ENCODE measurements around the gene BATF.
"Not testable (repeated sequence)": the region's sequence is repeated elsewhere in the genome, so short reads cannot be mapped to it uniquely, and the experiment has no call there.

BATF gene

DNA sequence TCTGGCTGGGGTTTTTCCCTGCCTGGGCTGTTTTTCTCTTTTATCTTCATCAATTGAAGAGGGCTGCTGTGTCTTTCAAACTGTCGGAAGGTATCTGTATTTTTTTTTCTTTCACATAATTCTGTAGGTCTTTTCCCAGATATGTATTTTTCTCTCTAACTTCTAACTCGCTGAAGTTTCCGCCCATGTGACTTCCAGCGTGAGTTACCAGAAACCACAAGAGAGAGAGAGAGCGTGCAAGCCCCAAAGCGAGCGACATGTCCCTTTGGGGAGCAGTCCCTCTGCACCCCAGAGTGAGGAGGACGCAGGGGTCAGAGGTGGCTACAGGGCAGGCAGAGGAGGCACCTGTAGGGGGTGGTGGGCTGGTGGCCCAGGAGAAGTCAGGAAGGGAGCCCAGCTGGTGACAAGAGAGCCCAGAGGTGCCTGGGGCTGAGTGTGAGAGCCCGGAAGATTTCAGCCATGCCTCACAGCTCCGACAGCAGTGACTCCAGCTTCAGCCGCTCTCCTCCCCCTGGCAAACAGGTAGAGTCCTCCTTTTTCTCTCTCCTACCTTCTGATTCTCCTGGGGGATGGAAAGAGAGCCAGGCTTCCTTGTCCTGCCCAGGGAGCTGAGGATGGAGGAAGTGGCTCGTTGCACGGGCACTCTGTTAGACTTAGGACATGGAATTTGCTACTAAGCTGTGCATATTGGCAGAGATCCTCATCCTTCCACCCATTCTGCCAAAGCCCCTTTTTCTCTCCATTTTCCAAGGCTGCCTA lies at the start of gene BATF:
Gene BATF, plus strand, starts transcription at position 246 of the 759 bp plus-strand sequence. Its CDS starts 214 bp downstream, at position 460.
- DNase-seq (ENCODE audit: low read depth in 1 of 2, low spot score in 1 of 2), result peak; percentile 49 to 65

GRCh38 chr14:75474127-75474526 lies 48.1 kb upstream of the BATF start:
- not testable (repeated sequence) for DNase-seq (ENCODE audit: low read depth in 1 of 2, low spot score in 1 of 2)

GRCh38 chr14:75476274-75476995 lies 45.8 kb upstream of the BATF start:
- DNase-seq (ENCODE audit: low read depth in 1 of 2, low spot score in 1 of 2), result no peak

DNA sequence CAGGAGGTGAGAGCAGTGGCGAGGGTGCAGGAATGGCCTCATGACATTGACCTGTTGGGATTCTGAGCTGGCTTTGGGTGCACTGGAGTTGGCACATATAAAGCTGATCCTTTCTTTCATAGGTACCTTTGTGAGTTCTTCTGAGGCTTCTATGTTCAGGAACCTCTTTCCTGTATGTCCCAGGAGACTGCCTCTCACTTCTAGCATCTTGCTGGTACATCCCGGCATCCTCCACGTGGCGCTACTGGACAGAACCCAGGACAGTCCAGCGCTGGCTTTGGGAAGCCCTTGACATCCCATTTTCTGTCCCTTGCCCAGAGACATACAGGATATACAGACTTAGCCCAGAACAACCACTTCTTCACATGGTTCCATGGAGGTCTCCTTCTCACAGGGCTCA lies 44.4 kb upstream of the BATF start:
- no peak for DNase-seq (ENCODE audit: low read depth in 1 of 2, low spot score in 1 of 2)

- DNase-seq (ENCODE audit: low read depth in 1 of 2, low spot score in 1 of 2), result no peak
These were observed 42.3 kb upstream of the BATF start for GRCh38 chr14:75479770-75480600.

DNA sequence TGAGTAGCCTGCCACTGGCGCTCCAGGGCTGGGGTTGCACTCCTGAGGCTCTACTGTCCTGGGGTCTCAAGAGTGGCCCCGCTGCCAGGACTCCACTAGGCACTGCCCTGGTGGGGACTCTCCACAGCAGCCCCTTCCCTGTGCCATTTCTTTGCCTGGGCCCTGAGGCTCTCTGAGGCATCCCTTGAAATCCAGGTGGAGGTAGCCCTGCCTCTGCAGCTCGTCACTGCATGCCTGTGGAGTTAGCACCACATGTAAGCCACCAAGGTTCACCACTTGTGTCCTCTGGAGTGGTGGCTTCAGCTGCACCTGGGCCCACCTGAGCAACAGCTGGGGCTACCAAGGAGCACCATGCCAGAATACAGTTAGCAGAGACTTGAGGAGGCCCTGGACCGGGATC lies 39.9 kb upstream of the BATF start:
- DNase-seq (ENCODE audit: low read depth in 1 of 2, low spot score in 1 of 2), result no peak

DNA sequence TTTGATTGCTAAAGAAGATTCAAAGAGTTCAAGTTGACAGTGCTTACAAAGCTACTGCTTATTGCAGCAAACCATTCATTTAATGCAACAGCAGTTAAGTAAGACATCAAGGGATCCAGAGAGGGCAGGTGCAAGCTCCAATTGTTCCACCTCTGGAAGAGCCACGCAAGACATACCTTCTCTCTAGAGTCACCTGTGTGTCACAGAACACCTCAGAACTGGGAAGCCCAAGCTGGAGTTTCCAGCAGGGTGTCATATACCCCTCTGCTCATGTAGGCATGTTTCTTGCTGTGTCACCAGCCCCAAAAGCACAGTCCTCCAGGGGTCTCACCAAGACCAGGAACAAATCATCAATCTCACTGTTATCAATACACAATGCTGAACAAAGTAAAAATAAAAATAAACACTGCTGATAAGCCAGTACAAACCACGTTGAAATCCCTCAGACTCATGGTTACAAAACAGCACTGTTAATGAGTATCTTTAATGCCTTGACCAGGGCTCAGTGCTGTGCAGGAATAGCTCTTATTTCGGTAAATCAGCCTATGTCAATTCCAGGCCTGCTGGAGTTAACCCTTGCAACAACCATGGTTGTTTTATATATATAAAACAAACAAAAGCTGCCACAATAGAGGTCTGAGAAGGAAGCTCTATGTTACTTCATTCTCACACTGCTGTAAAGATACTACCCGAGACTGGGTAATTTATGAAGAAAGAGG lies 37.4 kb upstream of the BATF start:
- no peak for DNase-seq (ENCODE audit: low read depth in 1 of 2, low spot score in 1 of 2)

GRCh38 chr14:75486318-75486717 lies 36.0 kb upstream of the BATF start:
- DNase-seq (ENCODE audit: low read depth in 1 of 2, low spot score in 1 of 2), result no peak

DNA sequence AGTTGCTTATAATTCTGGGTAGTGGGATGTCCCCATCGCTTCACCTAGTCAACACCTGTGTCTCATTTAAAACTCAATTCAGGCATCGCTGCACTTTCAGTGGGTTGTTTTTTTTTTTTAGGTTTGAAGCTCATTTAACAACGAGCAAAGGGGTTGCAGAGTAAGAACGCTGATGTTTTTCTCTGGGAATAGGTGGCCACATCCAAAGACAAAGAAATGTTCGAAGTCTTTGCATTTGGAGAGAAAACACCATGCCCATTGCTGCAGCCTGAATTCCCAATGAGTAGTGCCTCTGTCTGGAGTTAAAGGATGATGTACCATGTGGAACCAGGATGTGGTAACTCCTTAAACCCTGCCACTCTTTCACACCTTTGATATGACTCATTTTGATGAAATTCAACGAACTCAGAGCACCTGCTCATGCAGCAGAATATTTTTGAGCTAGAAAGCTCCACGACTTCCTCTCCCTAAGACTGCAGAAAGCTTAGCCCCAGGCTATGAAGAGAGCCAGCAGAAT lies 35.1 kb upstream of the BATF start:
- DNase-seq (ENCODE audit: low read depth in 1 of 2, low spot score in 1 of 2), result no peak

DNA sequence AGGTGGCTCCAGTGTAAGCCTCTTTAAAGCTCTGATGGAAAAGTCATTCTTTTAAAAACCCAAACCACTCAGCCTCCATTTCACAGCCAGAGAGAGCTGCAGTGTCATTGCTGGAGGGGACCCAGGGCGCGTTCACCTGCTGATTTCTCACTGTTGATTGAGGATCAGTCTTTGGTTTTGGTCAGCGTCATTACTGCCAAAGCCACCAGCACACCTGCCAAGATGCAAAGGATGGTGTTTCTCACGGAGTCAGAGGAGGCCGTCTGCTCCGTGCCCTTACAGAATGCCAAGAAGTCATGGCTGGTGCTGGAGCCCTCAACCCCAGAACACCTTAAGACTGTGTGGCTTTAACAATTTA lies 32.8 kb upstream of the BATF start:
- no peak for DNase-seq (ENCODE audit: low read depth in 1 of 2, low spot score in 1 of 2)

- no peak for DNase-seq (ENCODE audit: low read depth in 1 of 2, low spot score in 1 of 2)
These were observed 30.8 kb upstream of the BATF start for GRCh38 chr14:75491376-75491978.

GRCh38 chr14:75492832-75493591 lies 29.3 kb upstream of the BATF start:
- DNase-seq (ENCODE audit: low read depth in 1 of 2, low spot score in 1 of 2), result no peak

GRCh38 chr14:75493592-75494087 lies 28.6 kb upstream of the BATF start:
- DNase-seq (ENCODE audit: low read depth in 1 of 2, low spot score in 1 of 2), result no peak

DNA sequence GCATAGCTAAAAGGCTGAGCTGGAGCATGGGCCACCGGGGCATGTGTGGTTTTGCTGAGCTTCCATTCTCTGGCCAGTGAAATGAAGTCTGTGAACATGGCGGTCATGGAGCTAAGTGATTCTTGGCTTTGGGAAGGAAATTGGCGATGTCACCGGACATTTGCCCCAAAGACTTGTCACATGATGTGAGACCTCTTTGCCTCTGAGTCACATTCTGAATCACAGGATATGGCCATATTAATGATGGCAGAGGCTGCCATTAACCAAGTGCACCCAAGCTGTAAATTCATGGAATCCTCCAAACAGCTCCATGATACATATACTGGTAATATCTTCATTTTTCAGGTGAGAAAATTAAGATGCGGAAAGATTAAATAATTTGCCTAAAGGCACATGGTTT lies 27.4 kb upstream of the BATF start:
- DNase-seq (ENCODE audit: low read depth in 1 of 2, low spot score in 1 of 2), result no peak

GRCh38 chr14:75495399-75495798 lies 26.9 kb upstream of the BATF start:
- no peak for DNase-seq (ENCODE audit: low read depth in 1 of 2, low spot score in 1 of 2)

DNA sequence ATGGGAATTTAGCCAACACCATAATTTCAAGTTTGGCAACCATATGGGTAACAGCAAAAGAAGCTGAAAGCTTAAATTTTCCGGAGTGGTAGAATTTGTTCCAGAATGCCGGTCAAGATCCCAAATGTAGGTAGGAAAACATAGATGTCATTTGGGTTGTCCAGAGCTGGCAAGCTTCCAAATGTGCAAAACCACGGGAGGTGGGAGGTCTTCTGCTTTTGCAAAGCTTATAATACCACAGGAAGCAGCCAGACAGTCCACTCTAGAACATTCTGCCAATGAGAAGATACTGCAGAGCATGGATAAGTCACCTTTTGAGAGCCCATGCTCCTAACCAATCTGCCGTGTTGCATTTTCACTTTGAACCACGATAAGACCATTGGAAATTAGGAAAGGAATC lies 26.4 kb upstream of the BATF start:
- DNase-seq (ENCODE audit: low read depth in 1 of 2, low spot score in 1 of 2), result no peak

DNA sequence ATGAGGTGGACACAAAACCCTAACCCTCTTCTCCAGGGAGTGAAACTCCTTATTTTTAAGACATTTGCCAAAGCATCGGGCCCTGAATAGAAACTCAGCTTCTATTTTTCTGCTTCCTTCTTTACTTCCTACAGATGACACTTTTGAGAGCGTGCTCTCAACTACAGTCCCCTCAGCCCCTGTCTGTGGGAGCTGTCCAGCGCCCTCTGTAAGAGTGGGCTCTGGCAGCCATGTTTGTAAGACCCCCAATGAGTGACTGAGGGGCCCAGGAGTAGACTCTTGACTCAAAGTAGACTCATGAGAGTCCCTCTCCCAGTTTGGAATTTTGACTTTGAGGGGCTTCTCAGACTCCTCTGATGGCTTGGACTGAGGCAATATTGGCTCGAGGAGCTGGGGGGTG lies 25.5 kb upstream of the BATF start:
- DNase-seq (ENCODE audit: low read depth in 1 of 2, low spot score in 1 of 2), result no peak

GRCh38 chr14:75497191-75497590 lies 25.1 kb upstream of the BATF start:
- DNase-seq (ENCODE audit: low read depth in 1 of 2, low spot score in 1 of 2), result no peak

DNA sequence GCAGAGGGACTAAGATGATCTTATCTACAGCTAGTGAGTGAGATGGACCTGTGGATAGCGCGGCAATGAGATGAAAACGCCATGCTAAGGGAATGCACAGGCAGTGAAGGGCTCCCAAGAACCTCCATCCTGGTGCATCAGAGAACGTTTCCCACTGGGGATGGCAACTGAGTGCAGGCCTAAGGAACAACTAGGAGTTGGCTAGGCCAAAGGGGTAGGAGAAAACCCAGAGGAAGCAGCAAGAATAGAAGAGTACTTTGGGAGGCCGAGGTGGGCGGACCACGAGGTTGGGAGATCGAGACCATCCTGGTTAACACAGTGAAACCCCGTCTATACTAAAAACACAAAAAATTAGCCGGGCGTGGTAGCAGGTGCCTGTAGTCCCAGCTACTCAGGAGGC lies 24.6 kb upstream of the BATF start:
- no peak for DNase-seq (ENCODE audit: low read depth in 1 of 2, low spot score in 1 of 2)

Measured in activated T-helper 1 cell treated with anti-CD3 and anti-CD28 coated beads, Interleukin-2, amount 50 U/mL, for 16 hours (primary cell).